Omental fat pad (tissue), 4 donors: ENCODE results near the gene ELL. TPM values are rescaled to one million over a fixed set of nuclear protein-coding genes. Genes with fewer than 3 reads are reported as not detected.

Experiments used
- ATAC-seq: fragments of 150-250 bp; one replicate; pipeline ENCODE4 v1.9.1; 2016; ENCODE audit warnings: mild to moderate bottlenecking, moderate library complexity; ENCODE audit not compliant: low FRiP score
- DNase-seq: peaks from one replicate; pipeline ENCODE4 v3.0.0-alpha.2; 2019; ENCODE audit warnings: low spot score
- CTCF ChIP-seq, 3 donors: fragments of 450-650 bp; IDR thresholded peaks; one replicate each; pipeline ENCODE4 v1.5.1; 2016 to 2017; ENCODE audit warnings: antibody characterized with exemption in 3 of 3, mild to moderate bottlenecking in 3 of 3, moderate library complexity in 2 of 3
- total RNA-seq, 4 donors: library from RNA; depleted of rRNA; stranded (reverse); fragments of >200 nt; gene quantifications; one replicate each; pipeline ENCODE4 v1.1.0, GENCODE V29; 2016

ELL gene
- total RNA-seq, 4 donors from 2014 or later = 18.1 to 43.1 (median 24.8) TPM

- TF ChIP-seq CTCF (IDR thresholded peaks at IDR 0.05) = no peak
- ATAC-seq = no peak
Observed at GRCh38 chr19:18501351-18501750, 20.5 kb downstream of the ELL start.

GRCh38 chr19:18500799-18501198, 21.1 kb downstream of the ELL start:
- TF ChIP-seq CTCF (IDR thresholded peaks at IDR 0.05) = no peak
- no peak for ATAC-seq
- DNase-seq = no peak

More at GRCh38 chr19:18501351-18501750, 20.5 kb downstream of the ELL start:
- DNase-seq = no peak

DNA sequence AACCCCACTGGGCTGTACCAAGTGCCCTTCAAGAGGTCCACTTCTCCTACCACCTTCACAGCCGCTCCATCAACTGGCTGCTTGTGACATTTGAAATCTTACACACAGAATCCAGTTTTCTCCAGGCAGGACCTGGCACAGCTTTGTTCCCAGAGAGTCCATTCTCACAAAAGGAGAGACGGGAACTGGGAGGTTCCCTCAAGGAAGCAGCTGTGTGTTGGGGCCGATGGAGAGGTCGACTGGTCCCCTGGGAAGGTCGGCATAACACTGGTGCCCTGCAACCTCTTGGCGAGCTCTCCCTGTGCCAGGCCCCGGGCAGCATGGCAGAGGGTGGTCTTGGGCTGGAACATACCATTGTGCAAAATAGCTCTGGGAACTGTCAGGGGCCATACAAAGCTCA, 21.5 kb downstream of the ELL start:
- TF ChIP-seq CTCF (IDR thresholded peaks at IDR 0.05) = no peak
- no peak for ATAC-seq
- DNase-seq = no peak

DNA sequence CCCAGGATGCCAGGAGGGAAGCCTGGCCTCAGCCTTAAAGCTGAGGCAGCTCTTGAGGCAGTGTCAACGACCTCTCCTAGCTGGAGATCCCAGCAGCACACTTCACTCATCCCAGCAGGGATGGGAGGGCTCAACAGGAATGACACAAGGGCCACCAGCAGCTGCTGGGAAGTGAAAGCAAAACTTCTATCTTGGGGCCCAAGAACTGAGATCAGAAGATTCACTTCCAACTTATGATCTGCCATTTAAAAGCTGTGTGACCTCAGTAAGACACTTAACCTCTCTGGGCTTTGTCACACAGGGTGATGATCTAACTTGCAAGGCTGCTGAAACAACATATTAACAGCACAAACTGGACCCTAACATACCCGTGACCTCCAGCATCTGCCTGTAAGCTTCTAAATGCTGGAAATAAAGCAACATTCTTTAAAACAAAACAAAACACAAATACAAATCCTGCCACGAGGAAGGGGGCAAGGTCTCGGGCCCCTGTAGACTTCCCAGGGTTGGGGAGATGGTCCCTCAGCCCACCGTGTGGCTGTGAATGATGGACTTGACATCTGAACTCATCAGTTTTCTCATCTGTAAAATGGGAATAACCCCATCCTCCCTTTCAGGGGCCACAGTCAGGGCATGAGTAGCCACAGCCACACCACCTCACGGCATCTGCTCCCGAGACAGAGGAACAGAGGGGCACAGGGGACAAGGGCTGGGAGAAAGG, 22.7 kb downstream of the ELL start:
- no peak for TF ChIP-seq CTCF (IDR thresholded peaks at IDR 0.05)
- DNase-seq (no peak), ATAC-seq (no peak)

GRCh38 chr19:18496980-18497256, 25.0 kb downstream of the ELL start:
- no peak for TF ChIP-seq CTCF (IDR thresholded peaks at IDR 0.05)
- DNase-seq = no peak
- no peak for ATAC-seq

DNA sequence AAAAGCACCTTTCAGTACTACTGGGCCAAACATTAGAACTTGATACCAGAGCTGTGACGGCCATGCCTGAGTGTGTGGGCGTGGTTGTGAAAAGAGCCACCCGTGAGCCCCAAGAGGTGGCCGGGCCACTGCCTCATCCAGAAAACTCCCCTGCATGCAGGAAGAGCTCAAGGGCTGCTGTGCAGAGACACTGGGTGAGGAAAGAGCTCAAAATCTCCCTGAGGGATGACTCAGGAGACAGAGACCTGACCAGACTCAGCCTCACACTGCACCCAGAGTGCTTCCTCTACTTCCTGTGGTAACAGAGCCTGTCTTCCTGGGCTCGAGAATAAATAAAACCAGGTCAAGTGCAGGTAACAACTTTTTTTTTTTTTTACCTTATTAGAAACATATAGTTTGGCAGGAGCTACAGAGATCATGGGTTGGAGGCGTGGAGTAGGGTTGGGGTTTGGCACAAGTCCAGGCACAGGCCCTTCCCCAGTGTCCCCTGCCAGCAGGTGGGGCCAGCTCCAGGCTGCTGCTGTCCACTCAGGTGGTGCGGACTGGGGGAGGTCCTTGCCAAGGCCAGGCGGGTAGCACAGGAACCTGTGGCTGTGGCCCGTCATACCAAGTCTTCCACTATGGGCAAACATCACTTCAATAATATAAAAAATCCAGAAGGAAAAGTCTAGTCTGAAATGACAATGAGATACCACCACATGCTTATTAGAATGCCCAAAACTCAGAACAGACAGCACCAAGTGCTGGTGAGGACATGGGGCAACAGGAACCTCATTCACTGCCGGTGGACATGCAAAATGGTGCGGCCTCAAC, 25.5 kb downstream of the ELL start:
- no peak for DNase-seq
- peak; percentile 18 for ATAC-seq
- no peak for TF ChIP-seq CTCF (IDR thresholded peaks at IDR 0.05)
